GM12891 (cell line): Measurements from ENCODE around the gene CPED1.

ENCODE experiments used
- PAX5 ChIP-seq: IDR thresholded peaks from 2 replicates; pipeline ENCODE4 v1.6.1; 2011; ENCODE audit warnings: low read length, moderate library complexity, mild to moderate bottlenecking; ENCODE audit not compliant: insufficient read depth, severe bottlenecking
- POLR2A ChIP-seq: IDR thresholded peaks from 2 replicates; pipeline ENCODE4 v1.6.1; 2011; ENCODE audit warnings: low read depth, low read length, control low read depth
- POLR2AphosphoS5 ChIP-seq: IDR thresholded peaks from 2 replicates; pipeline ENCODE4 v1.6.1; 2011; ENCODE audit warnings: low read depth, low read length, control low read depth
- POU2F2 ChIP-seq: IDR thresholded peaks from 2 replicates; pipeline ENCODE4 v1.6.1; 2011; ENCODE audit warnings: low read depth, mild to moderate bottlenecking, control low read depth, low read length, moderate library complexity
- SPI1 ChIP-seq: IDR thresholded peaks from 2 replicates; pipeline ENCODE4 v1.6.1; 2011; ENCODE audit warnings: low read depth, low read length, control low read depth
- TAF1 ChIP-seq: IDR thresholded peaks from 2 replicates; pipeline ENCODE4 v1.6.1; 2011; ENCODE audit warnings: low read depth, low read length, control low read depth

DNA sequence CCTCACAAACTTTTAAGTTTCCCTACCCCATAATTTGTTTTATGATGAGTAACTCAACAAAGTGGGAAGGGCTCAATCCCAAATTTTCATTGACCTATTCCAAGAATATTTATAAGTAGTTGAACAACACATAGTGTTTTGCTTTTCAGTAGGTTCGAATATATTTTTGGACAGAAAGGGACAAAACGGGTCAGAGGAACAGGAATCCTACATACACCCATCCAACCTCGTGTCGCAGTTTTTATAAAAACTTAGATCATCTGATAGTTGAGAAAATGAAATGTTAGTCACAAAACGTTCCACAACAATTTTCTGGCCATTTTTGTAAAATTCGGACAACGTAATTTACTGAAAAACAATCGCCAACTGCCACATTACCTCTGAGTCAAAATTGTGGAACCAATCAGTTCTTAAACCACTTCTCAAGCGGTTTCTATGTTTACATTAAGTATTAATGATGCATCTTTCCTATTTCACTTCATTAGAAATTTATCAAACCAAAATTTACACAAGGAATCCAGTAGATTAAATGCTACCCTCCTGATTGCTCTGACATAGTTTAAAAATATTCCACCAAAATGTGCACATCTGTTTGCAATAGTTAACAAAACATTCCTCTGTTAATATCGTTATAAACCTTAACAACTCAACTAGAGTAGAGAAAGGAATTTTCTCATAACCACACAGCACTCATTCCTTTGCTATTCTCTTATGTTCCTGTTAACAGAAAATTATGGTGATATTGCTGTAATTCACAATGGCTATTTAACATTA is 346.6 kb downstream of the CPED1 start:
- TF ChIP-seq POLR2A (no peak), POLR2AphosphoS5 (no peak), POU2F2 (no peak), TAF1 (no peak), SPI1 (no peak), PAX5 (no peak)
